Endothelial cell of umbilical vein (primary cell): ENCODE results near the gene RAB4A. TPM values are rescaled to one million over a fixed set of nuclear protein-coding genes. Genes with fewer than 3 reads are reported as not detected.

Source experiments
- BruUV-seq: library from RNA; stranded (reverse); fragments of 400-500 nt; replicated peaks from 2 replicates; lab custom pipeline; 2021; lab: Mats Ljungman, UMichigan
- CTCF ChIA-PET: fragments of 300-600, 350-600 bp; sonication (Branson Sonifier 250); formaldehyde crosslinking; loops from one replicate; lab custom pipeline; 2021; ENCODE audit warnings: antibody characterized with exemption, inconsistent platforms; lab: Charles Lee
- POLR2A ChIA-PET: fragments of 300-600, 350-600 bp; sonication (Branson Sonifier 250); formaldehyde crosslinking; loops from one replicate; lab custom pipeline; 2021; ENCODE audit warnings: antibody characterized with exemption, inconsistent platforms; lab: Charles Lee
- DNase-seq: peaks from one replicate; pipeline ENCODE4 v3.0.0-alpha.2; 2011; ENCODE audit warnings: low read depth, low spot score
- FAIRE-seq: peaks from 2 replicates; lab custom pipeline; 2011; peaks lifted over from hg19 to GRCh38; lab: Jason Lieb, UNC
- H2AFZ ChIP-seq: 2 replicates; pipeline ENCODE4 v1.6.0; 2012; ENCODE audit warnings: low read depth, low read length, control low read depth, inconsistent platforms
- H3K27ac ChIP-seq: 2 replicates; pipeline ENCODE4 v1.5.1; 2011; ENCODE audit warnings: low read depth, mild to moderate bottlenecking, control low read depth, low read length, moderate library complexity; ENCODE audit not compliant: insufficient read depth
- H3K27me3 ChIP-seq, 2 experiments: 2 replicates each; pipeline versions ENCODE4 v1.6.0 to v1.6.1; 2011; ENCODE audit warnings: low read length in 2 of 2, mixed read lengths in 1 of 2; ENCODE audit not compliant: control insufficient read depth in 2 of 2, insufficient read depth in 2 of 2
- H3K36me3 ChIP-seq, 2 experiments: 2 replicates in 1 of 2; 3 replicates in 1 of 2; pipeline ENCODE4 v1.5.1; 2011; ENCODE audit warnings: low read length in 2 of 2, mild to moderate bottlenecking in 1 of 2, moderate library complexity in 1 of 2; ENCODE audit not compliant: control insufficient read depth in 2 of 2, insufficient read depth in 2 of 2; ENCODE audit errors: extremely low read depth in 1 of 2
- H3K4me1 ChIP-seq: 3 replicates; pipeline ENCODE4 v1.5.1; 2011; ENCODE audit warnings: mild to moderate bottlenecking, low read length; ENCODE audit not compliant: control insufficient read depth, insufficient read depth; ENCODE audit errors: extremely low read depth
- H3K4me2 ChIP-seq: 2 replicates; pipeline ENCODE4 v1.6.1; 2011; ENCODE audit warnings: low read length, control low read depth, mixed read lengths; ENCODE audit not compliant: insufficient read depth
- H3K4me3 ChIP-seq, 3 experiments: fragments of 200-600 bp in 1 of 3; sonication (generic), shearing (Covaris generic) in 1 of 3; replicated peaks in 1 of 3; 2 replicates each; pipeline ENCODE4 v1.5.1; 2011 to 2016; ENCODE audit warnings: control low read depth in 3 of 3, low read length in 3 of 3, mild to moderate bottlenecking in 2 of 3, inconsistent platforms in 1 of 3, low read depth in 1 of 3, moderate library complexity in 1 of 3; ENCODE audit not compliant: insufficient read depth in 1 of 3
- H3K79me2 ChIP-seq: 2 replicates; pipeline ENCODE4 v1.6.0; 2012; ENCODE audit warnings: low read length, inconsistent platforms; ENCODE audit not compliant: control insufficient read depth, insufficient read depth
- H3K9ac ChIP-seq: replicated peaks from 2 replicates; pipeline ENCODE3; 2011; ENCODE audit warnings: low read length, control low read depth; ENCODE audit not compliant: insufficient read depth; ENCODE audit errors: extremely low read depth
- H3K9me1 ChIP-seq: replicated peaks from 3 replicates; pipeline ENCODE4 v1.6.0; 2011; ENCODE audit warnings: mild to moderate bottlenecking, low read length; ENCODE audit not compliant: control insufficient read depth, insufficient read depth; ENCODE audit errors: extremely low read depth
- H3K9me3 ChIP-seq: replicated peaks from 2 replicates; pipeline ENCODE4 v1.5.1; 2012; ENCODE audit warnings: low read length, inconsistent platforms; ENCODE audit not compliant: control insufficient read depth, insufficient read depth
- H4K20me1 ChIP-seq: replicated peaks from 2 replicates; pipeline ENCODE3; 2011; ENCODE audit warnings: mild to moderate bottlenecking, low read length; ENCODE audit not compliant: control insufficient read depth, insufficient read depth; ENCODE audit errors: extremely low read depth
- CTCF ChIP-seq, 2 donors: IDR thresholded peaks; 1 replicate in 1 of 2; 2 replicates in 1 of 2; pipeline ENCODE4 v1.5.1; 2011; ENCODE audit warnings: low read length in 2 of 2, mild to moderate bottlenecking in 2 of 2, moderate library complexity in 2 of 2, control low read depth in 1 of 2, inconsistent platforms in 1 of 2, low read depth in 1 of 2; ENCODE audit not compliant: insufficient read depth in 1 of 2; ENCODE audit errors: extremely low read depth in 1 of 2
- EZH2 ChIP-seq: IDR thresholded peaks from 2 replicates; pipeline ENCODE4 v1.6.1; 2012; ENCODE audit warnings: borderline replicate concordance, low read depth, mild to moderate bottlenecking, moderate library complexity, low read length, inconsistent platforms; ENCODE audit not compliant: severe bottlenecking
- FOS ChIP-seq: IDR thresholded peaks from 2 replicates; pipeline ENCODE4 v1.6.1; 2011; ENCODE audit warnings: mild to moderate bottlenecking, low read length, moderate library complexity, borderline replicate concordance; ENCODE audit not compliant: insufficient read depth
- GATA2 ChIP-seq: IDR thresholded peaks from 2 replicates; pipeline ENCODE4 v1.7.0; 2011; ENCODE audit warnings: low read depth, mild to moderate bottlenecking, moderate library complexity, mixed read lengths, low read length; ENCODE audit not compliant: insufficient read length, insufficient read depth
- JUN ChIP-seq: IDR thresholded peaks from 2 replicates; pipeline ENCODE4 v1.6.1; 2011; ENCODE audit warnings: borderline replicate concordance, low read depth; ENCODE audit not compliant: insufficient read length, insufficient read depth
- MAX ChIP-seq: IDR thresholded peaks from 2 replicates; pipeline ENCODE4 v1.6.1; 2011; ENCODE audit not compliant: insufficient read depth, insufficient read length
- MYC ChIP-seq: IDR thresholded peaks from one replicate; pipeline ENCODE4 v1.6.1; 2011; ENCODE audit warnings: mild to moderate bottlenecking, low read depth, low read length
- POLR2A ChIP-seq: IDR thresholded peaks from 2 replicates; pipeline ENCODE4 v1.6.1; 2012; ENCODE audit warnings: low read depth, mild to moderate bottlenecking, control low read depth, low read length
- POLR2AphosphoS5 ChIP-seq: IDR thresholded peaks from 2 replicates; pipeline ENCODE4 v1.6.1; 2012; ENCODE audit warnings: low read depth, mild to moderate bottlenecking, control low read depth, low read length, moderate library complexity; ENCODE audit not compliant: insufficient read depth
- dilution Hi-C: fragments of 300-500 bp; cut with MboI; formaldehyde crosslinking; loops from one replicate; pipeline ENCODE4 v1.15.0; 2019; ENCODE audit warnings: low sequenced_read_pairs; ENCODE audit not compliant: extremely low pct_ligation_motif_present
- intact Hi-C: fragments of 100-400 bp; cut with micrococcal nuclease; formaldehyde crosslinking; loops from one replicate; pipeline ENCODE4 v1.10.0; 2022
- polyA plus RNA-seq, 4 experiments: library from polyadenylated mRNA; depleted of rRNA in 3 of 4; stranded (reverse) in 3 of 4; unstranded in 1 of 4; fragments of >200 nt; gene quantifications; 2 replicates each; pipeline versions ENCODE4 v1.2.1 to v1.2.3, GENCODE V29; 2011 to 2012; ENCODE audit warnings: missing spikeins in 1 of 4
- total RNA-seq: library from RNA; stranded (reverse); gene quantifications from 2 replicates; pipeline ENCODE4 v1.2.3, GENCODE V29; 2021

Gene RAB4A
- total and polyA plus RNA-seq, 2 donors (not counting 3 experiments of a cell fraction or from before 2014, with no cell fraction given): 14.8 to 52.9 TPM

- Histone ChIP-seq H3K27me3 (no peaks in the 10 kb centered on the region), H3K4me3 (no peak overlapping the region), H4K20me1 (no peaks in the 10 kb centered on the region), H3K9me3 (no peaks in the 10 kb centered on the region), H3K27ac (no peak overlapping the region), H2AFZ (no peak overlapping the region), H3K9ac (no peak overlapping the region), H3K4me2 (no peak overlapping the region), H3K79me2 (peaks cover 37% of the 10 kb centered on the region), H3K9me1 (no peaks in the 10 kb centered on the region), H3K4me1 (no peaks in the 10 kb centered on the region), H3K36me3 (no peaks in the 10 kb centered on the region)
- ChIA-PET CTCF (no interaction called here), POLR2A (no interaction called here)
- dilution Hi-C loops: no loop called here
- DNase-seq (no peak), FAIRE-seq (no peak)
- BruUV-seq: no TSS peak
- intact Hi-C loops: no loop called here
- no peak for TF ChIP-seq MAX
- TF ChIP-seq MYC: no peak
- no peak for TF ChIP-seq JUN
- TF ChIP-seq FOS: no peak
- no peak for TF ChIP-seq GATA2
- no peak for TF ChIP-seq EZH2
- TF ChIP-seq POLR2A: no peak
- TF ChIP-seq CTCF (IDR thresholded peaks at IDR 0.05; ENCODE audit: extremely low read depth in 1 of 2, insufficient read depth in 1 of 2, low read depth in 1 of 2, low read length in 2 of 2): no peak
- TF ChIP-seq POLR2AphosphoS5: no peak
These were observed 16.4 kb downstream of the RAB4A start for GRCh38 chr1:229287267-229287666.
